ENCODE data around the gene KRTAP12-1.
"Not testable (repeated sequence)": the region's sequence is repeated elsewhere in the genome, so short reads cannot be mapped to it uniquely, and the experiment has no call there.

KRTAP12-1 gene

DNA sequence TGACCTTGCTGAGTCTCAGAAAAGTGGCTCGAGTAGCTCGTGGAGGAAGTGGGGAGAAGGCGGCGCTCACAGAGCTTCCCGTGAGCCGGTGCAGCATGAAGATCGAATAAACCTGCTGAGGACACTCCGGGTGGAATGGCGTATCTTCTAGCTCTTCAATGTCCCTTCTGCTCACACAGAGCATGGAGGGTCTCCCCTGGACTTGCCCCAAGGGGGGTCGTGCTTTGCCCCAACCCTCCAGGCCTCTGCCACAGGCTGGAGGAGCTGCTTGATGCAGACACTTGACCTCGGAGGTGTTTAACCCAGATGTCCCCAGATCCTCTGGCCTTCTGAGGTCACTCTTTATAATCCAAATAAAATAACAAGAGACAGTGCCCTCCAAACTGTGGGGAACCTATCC is 12.8 kb upstream of the KRTAP12-1 start:
- Histone ChIP-seq H3K4me1 (ENCODE audit: insufficient read depth, low read length, severe bottlenecking) (no peaks in the 10 kb centered on the region), H3K9ac (ENCODE audit: low read length) (no peak overlapping the region), H3K27ac (ENCODE audit: low read depth, low read length, poor library complexity, severe bottlenecking) (no peak overlapping the region), H3K4me3 (ENCODE audit: low read depth, low read length, poor library complexity, severe bottlenecking) (no peak overlapping the region), H3K9me3 (ENCODE audit: low read length) (peaks cover 4% of the 10 kb centered on the region; the same call in 1 of the 2 replicates), H3K9me2 (ENCODE audit: low read depth, low read length) (no peaks in the 10 kb centered on the region), H4K20me1 (ENCODE audit: insufficient read depth, low read length) (no peaks in the 10 kb centered on the region), H3K79me2 (ENCODE audit: insufficient read depth, low read length) (no peaks in the 10 kb centered on the region), H3F3A (ENCODE audit: insufficient read depth, low read length) (no peaks in the 10 kb centered on the region), H3K36me3 (ENCODE audit: insufficient read depth, low read length) (no peaks in the 10 kb centered on the region), H2AFZ (ENCODE audit: low read length) (no peak overlapping the region), H3K4me2 (ENCODE audit: low read length) (no peak overlapping the region), H3K27me3 (ENCODE audit: insufficient read depth, low read length) (peaks cover 4% of the 10 kb centered on the region; the same call in 1 of the 2 replicates)
- TF ChIP-seq, protein P1, sequence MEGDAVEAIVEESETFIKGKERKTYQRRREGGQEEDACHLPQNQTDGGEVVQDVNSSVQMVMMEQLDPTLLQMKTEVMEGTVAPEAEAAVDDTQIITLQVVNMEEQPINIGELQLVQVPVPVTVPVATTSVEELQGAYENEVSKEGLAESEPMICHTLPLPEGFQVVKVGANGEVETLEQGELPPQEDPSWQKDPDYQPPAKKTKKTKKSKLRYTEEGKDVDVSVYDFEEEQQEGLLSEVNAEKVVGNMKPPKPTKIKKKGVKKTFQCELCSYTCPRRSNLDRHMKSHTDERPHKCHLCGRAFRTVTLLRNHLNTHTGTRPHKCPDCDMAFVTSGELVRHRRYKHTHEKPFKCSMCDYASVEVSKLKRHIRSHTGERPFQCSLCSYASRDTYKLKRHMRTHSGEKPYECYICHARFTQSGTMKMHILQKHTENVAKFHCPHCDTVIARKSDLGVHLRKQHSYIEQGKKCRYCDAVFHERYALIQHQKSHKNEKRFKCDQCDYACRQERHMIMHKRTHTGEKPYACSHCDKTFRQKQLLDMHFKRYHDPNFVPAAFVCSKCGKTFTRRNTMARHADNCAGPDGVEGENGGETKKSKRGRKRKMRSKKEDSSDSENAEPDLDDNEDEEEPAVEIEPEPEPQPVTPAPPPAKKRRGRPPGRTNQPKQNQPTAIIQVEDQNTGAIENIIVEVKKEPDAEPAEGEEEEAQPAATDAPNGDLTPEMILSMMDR (IDR thresholded peaks at IDR 0.05; ENCODE audit: low read length): no peak
- TF ChIP-seq EZH2 (IDR thresholded peaks at IDR 0.05; ENCODE audit: borderline replicate concordance, low read length): no peak

DNA sequence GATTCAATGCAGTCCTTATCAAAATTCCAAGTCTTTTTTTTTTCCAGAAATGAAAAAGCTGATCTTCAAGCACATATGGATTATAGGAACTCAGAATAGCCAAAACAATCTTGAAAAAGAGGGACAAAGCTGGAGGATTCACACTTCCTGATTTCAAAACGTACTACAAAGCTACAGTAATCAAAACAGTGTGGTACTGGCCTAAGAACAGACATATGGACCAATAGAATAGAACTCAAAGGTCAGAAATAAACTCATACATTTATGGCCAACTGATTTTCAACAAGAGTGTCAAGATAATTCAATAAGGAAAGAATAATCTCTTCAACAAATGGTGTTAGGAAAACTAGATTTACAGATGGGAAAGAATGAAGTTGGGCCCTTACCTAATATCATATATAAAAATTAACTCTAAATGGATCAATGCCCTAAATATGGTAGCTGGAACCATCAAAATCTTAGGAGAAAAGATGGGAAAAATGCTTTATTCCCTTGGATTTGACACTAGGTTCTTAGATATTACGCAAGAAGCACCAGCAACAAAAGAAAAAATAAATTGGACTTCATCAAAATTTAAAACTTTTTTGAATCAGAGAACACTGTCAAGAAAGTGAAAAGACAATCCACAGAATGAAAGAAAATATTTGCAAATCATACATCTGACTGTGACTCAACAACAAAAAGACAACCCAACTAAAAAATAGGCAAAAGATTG is 11.0 kb upstream of the KRTAP12-1 start:
- Histone ChIP-seq H3K27ac (ENCODE audit: low read depth, low read length, poor library complexity, severe bottlenecking) (no peak overlapping the region), H3K9me3 (ENCODE audit: low read length) (peaks cover 4% of the 10 kb centered on the region; the same call in 1 of the 2 replicates), H4K20me1 (ENCODE audit: insufficient read depth, low read length) (no peaks in the 10 kb centered on the region), H3F3A (ENCODE audit: insufficient read depth, low read length) (no peaks in the 10 kb centered on the region), H3K4me1 (ENCODE audit: insufficient read depth, low read length, severe bottlenecking) (no peaks in the 10 kb centered on the region), H3K79me2 (ENCODE audit: insufficient read depth, low read length) (no peaks in the 10 kb centered on the region), H3K9ac (ENCODE audit: low read length) (no peak overlapping the region), H3K9me2 (ENCODE audit: low read depth, low read length) (no peaks in the 10 kb centered on the region), H3K4me3 (ENCODE audit: low read depth, low read length, poor library complexity, severe bottlenecking) (no peak overlapping the region), H3K4me2 (ENCODE audit: low read length) (no peak overlapping the region), H2AFZ (ENCODE audit: low read length) (no peak overlapping the region), H3K27me3 (ENCODE audit: insufficient read depth, low read length) (peaks cover 6% of the 10 kb centered on the region; the same call in 1 of the 2 replicates), H3K36me3 (ENCODE audit: insufficient read depth, low read length) (no peaks in the 10 kb centered on the region)
- TF ChIP-seq EZH2 (IDR thresholded peaks at IDR 0.05; ENCODE audit: borderline replicate concordance, low read length): no peak
- TF ChIP-seq, protein P1 (IDR thresholded peaks at IDR 0.05; ENCODE audit: low read length): no peak

DNA sequence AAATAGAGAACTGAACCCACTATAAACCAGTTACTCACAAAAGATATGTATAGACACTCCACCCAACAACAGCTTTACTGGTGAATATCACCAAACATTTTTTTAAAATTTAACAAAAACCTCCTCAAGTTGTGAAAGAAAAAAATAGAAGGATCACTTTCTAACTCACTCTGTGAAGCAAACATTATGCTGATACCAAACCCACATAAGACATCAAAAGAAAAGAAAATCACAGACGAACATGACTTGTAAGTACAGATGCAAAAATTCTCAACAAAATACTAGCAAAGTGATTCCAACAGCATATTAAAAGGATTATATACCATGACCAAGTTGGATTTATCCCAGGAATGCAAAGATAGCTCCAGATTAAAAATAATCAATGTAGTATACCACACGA is 9.7 kb upstream of the KRTAP12-1 start:
- H3K4me1 ChIP-seq (ENCODE audit: insufficient read depth, low read length, severe bottlenecking): no peaks in the 10 kb centered on the region
- H3K9ac ChIP-seq (ENCODE audit: low read length): no peak overlapping the region
- H3K9me2 ChIP-seq (ENCODE audit: low read depth, low read length): no peaks in the 10 kb centered on the region
- TF ChIP-seq, protein P1 (IDR thresholded peaks at IDR 0.05; ENCODE audit: low read length): no peak
- TF ChIP-seq EZH2 (IDR thresholded peaks at IDR 0.05; ENCODE audit: borderline replicate concordance, low read length): no peak
- H3K4me2 ChIP-seq (ENCODE audit: low read length): no peak overlapping the region
- H3K27me3 ChIP-seq (ENCODE audit: insufficient read depth, low read length): peaks cover 8% of the 10 kb centered on the region; the same call in 1 of the 2 replicates
- H3F3A ChIP-seq (ENCODE audit: insufficient read depth, low read length): no peaks in the 10 kb centered on the region
- H3K79me2 ChIP-seq (ENCODE audit: insufficient read depth, low read length): no peaks in the 10 kb centered on the region
- H4K20me1 ChIP-seq (ENCODE audit: insufficient read depth, low read length): no peaks in the 10 kb centered on the region
- H3K36me3 ChIP-seq (ENCODE audit: insufficient read depth, low read length): no peaks in the 10 kb centered on the region
- H3K9me3 ChIP-seq (ENCODE audit: low read length): peaks cover 4% of the 10 kb centered on the region; the same call in 1 of the 2 replicates
- H2AFZ ChIP-seq (ENCODE audit: low read length): no peak overlapping the region
- H3K4me3 ChIP-seq (ENCODE audit: low read depth, low read length, poor library complexity, severe bottlenecking): no peak overlapping the region
- H3K27ac ChIP-seq (ENCODE audit: low read depth, low read length, poor library complexity, severe bottlenecking): no peak overlapping the region

DNA sequence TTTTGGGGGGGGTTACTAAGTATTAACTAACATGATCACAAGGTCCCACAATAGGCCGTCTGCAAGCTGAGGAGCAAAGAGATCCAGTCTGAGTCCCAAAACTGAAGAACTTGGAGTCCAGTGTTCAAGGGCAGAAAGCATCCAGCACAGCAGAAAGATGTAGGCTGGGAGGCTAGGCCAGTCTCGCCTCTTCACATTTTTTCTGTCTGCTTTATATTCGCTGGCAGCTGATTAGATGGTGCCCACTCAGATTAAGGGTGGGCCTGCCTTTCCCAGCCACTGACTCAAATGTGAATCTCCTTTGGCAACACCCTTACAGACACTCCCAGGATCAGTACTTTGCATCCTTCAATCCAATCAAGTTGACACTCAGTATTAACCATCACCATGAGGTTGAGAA is 7.8 kb upstream of the KRTAP12-1 start:
- not testable (repeated sequence) for H3K9ac ChIP-seq (ENCODE audit: low read length); H3K9me3 ChIP-seq (ENCODE audit: low read length); H3K4me1 ChIP-seq (ENCODE audit: insufficient read depth, low read length, severe bottlenecking); H3K4me3 ChIP-seq (ENCODE audit: low read depth, low read length, poor library complexity, severe bottlenecking); H3K36me3 ChIP-seq (ENCODE audit: insufficient read depth, low read length); H3K9me2 ChIP-seq (ENCODE audit: low read depth, low read length); H3K27ac ChIP-seq (ENCODE audit: low read depth, low read length, poor library complexity, severe bottlenecking); H3K27me3 ChIP-seq (ENCODE audit: insufficient read depth, low read length); H3K79me2 ChIP-seq (ENCODE audit: insufficient read depth, low read length); H2AFZ ChIP-seq (ENCODE audit: low read length); H4K20me1 ChIP-seq (ENCODE audit: insufficient read depth, low read length); H3K4me2 ChIP-seq (ENCODE audit: low read length); H3F3A ChIP-seq (ENCODE audit: insufficient read depth, low read length)

Data from OCI-LY1 (cell line).